Measurements from ENCODE around the gene NDUFS6. TPM values are rescaled to one million over a fixed set of nuclear protein-coding genes. Genes with fewer than 3 reads are reported as not detected.

NDUFS6 gene
- total and polyA plus RNA-seq, 2 of the 8 experiments (the other 6 are each of a cell fraction or from before 2014, with no cell fraction given), result 72.7 to 191 TPM

GRCh38 chr5:1753490-1753889, 47.7 kb upstream of the NDUFS6 start (continued):
- no peak for TF ChIP-seq CHD7 (IDR thresholded peaks at IDR 0.05; ENCODE audit: insufficient replicate concordance, low read length)
- TF ChIP-seq TEAD4 (IDR thresholded peaks at IDR 0.05; ENCODE audit: low read depth, low read length), result no peak
- TF ChIP-seq SP1 (IDR thresholded peaks at IDR 0.05; ENCODE audit: low read depth, low read length), result no peak
- TF ChIP-seq HDAC2 (IDR thresholded peaks at IDR 0.05; ENCODE audit: borderline replicate concordance in 1 of 2, low read depth in 2 of 2, low read length in 2 of 2), result no peak
